Neural progenitor cell (in vitro differentiated cells): Measurements from ENCODE around the gene USP7. TPM values are rescaled to one million over a fixed set of nuclear protein-coding genes. Genes with fewer than 3 reads are reported as not detected.
"Not testable (repeated sequence)": the region's sequence is repeated elsewhere in the genome, so short reads cannot be mapped to it uniquely, and the experiment has no call there.

Source experiments
- DNase-seq: peaks from one replicate; pipeline ENCODE4 v3.0.0-alpha.2; 2016; ENCODE audit warnings: low spot score
- H2AFZ ChIP-seq: fragments of 200-600 bp; sonication (generic); replicated peaks from 2 replicates; pipeline ENCODE4 v1.6.1; 2016; ENCODE audit warnings: antibody characterized with exemption
- H3F3A ChIP-seq: fragments of 200-600 bp; sonication (generic); 2 replicates; pipeline ENCODE4 v1.6.1; 2016; ENCODE audit warnings: antibody characterized with exemption, low read depth
- H3K27ac ChIP-seq: fragments of 200-600 bp; sonication (generic); 2 replicates; pipeline ENCODE4 v1.5.1; 2016; ENCODE audit warnings: mild to moderate bottlenecking
- H3K27me3 ChIP-seq: fragments of 200-600 bp; sonication (generic); 2 replicates; pipeline ENCODE4 v1.6.1; 2016; ENCODE audit warnings: mild to moderate bottlenecking, moderate library complexity
- H3K36me3 ChIP-seq: fragments of 200-600 bp; sonication (generic); 2 replicates; pipeline ENCODE4 v1.5.1; 2016
- H3K4me1 ChIP-seq: fragments of 200-600 bp; sonication (generic); 2 replicates; pipeline ENCODE4 v1.6.1; 2016; ENCODE audit warnings: mixed run types
- H3K4me2 ChIP-seq: fragments of 200-600 bp; sonication (generic); 2 replicates; pipeline ENCODE4 v1.6.1; 2016
- H3K4me3 ChIP-seq: fragments of 200-600 bp; sonication (generic); 2 replicates; pipeline ENCODE4 v1.5.1; 2016
- H3K79me2 ChIP-seq: fragments of 200-600 bp; sonication (generic); 2 replicates; pipeline ENCODE4 v1.6.1; 2016; ENCODE audit warnings: low read depth
- H3K9ac ChIP-seq: fragments of 200-600 bp; sonication (generic); 2 replicates; pipeline ENCODE4 v1.6.1; 2016
- H3K9me3 ChIP-seq: fragments of 200-600 bp; sonication (generic); 2 replicates; pipeline ENCODE4 v1.5.1; 2016; ENCODE audit warnings: low read depth
- H4K20me1 ChIP-seq: fragments of 200-600 bp; sonication (generic); 2 replicates; pipeline ENCODE4 v1.6.1; 2016; ENCODE audit warnings: low read depth
- H3K27ac Mint-ChIP-seq: 3 replicates; pipeline ENCODE4 v1.8.0; 2021; ENCODE audit warnings: mixed read lengths
- H3K27me3 Mint-ChIP-seq: 2 replicates; pipeline ENCODE4 v1.8.0; 2022; ENCODE audit warnings: low read depth, mild to moderate bottlenecking, inconsistent platforms, moderate library complexity, mixed read lengths; ENCODE audit not compliant: insufficient read depth
- H3K36me3 Mint-ChIP-seq: 3 replicates; pipeline ENCODE4 v1.8.0; 2021; ENCODE audit warnings: mixed read lengths
- H3K4me1 Mint-ChIP-seq: 3 replicates; pipeline ENCODE4 v1.8.0; 2021; ENCODE audit warnings: mixed read lengths
- H3K4me3 Mint-ChIP-seq: 3 replicates; pipeline ENCODE4 v1.8.0; 2021; ENCODE audit warnings: mild to moderate bottlenecking, moderate library complexity, mixed read lengths
- H3K9me3 Mint-ChIP-seq: 3 replicates; pipeline ENCODE4 v1.8.0; 2020; ENCODE audit warnings: mixed read lengths
- CTCF ChIP-seq: fragments of 200-600 bp; sonication (generic); IDR thresholded peaks from 2 replicates; pipeline ENCODE4 v1.5.1; 2017; ENCODE audit warnings: antibody characterized with exemption, mild to moderate bottlenecking
- EZH2 ChIP-seq: fragments of 200-600 bp; sonication (generic); IDR thresholded peaks from 2 replicates; pipeline ENCODE4 v1.6.1; 2017; ENCODE audit warnings: antibody characterized with exemption, mild to moderate bottlenecking, moderate library complexity
- EZH2phosphoT487 ChIP-seq: fragments of 200-600 bp; sonication (generic); IDR thresholded peaks from 2 replicates; pipeline ENCODE4 v1.6.1; 2017; ENCODE audit warnings: antibody characterized with exemption
- total RNA-seq: library from RNA; depleted of rRNA; stranded (reverse); fragments of >200 nt; gene quantifications from 2 replicates; pipeline ENCODE4 v1.2.3, GENCODE V29; 2015; ENCODE audit warnings: low replicate concordance

The USP7 gene
- total RNA-seq, 1 donor from 2014 or later = 90.3 TPM

GRCh38 chr16:8874388-8874787 lies 89.3 kb downstream of the USP7 start:
- Histone ChIP-seq H3K36me3 (no peaks in the 10 kb centered on the region), H4K20me1 (no peaks in the 10 kb centered on the region), H3K9ac (no peak overlapping the region), H3K4me2 (no peak overlapping the region), H3K79me2 (no peaks in the 10 kb centered on the region), H3K27ac (no peak overlapping the region), H2AFZ (no peak overlapping the region), H3F3A (peaks cover 4% of the 10 kb centered on the region), H3K9me3 (no peaks in the 10 kb centered on the region), H3K4me3 (no peak overlapping the region), H3K4me1 (peaks cover 4% of the 10 kb centered on the region), H3K27me3 (no peaks in the 10 kb centered on the region)
- H3K4me1 Mint-ChIP-seq = peaks cover 13% of the 10 kb centered on the region
- no peaks in the 10 kb centered on the region for H3K9me3 Mint-ChIP-seq
- no peak overlapping the region for H3K27ac Mint-ChIP-seq
- TF ChIP-seq CTCF = no peak
- no peak for TF ChIP-seq EZH2
- no peak for TF ChIP-seq EZH2phosphoT487
- no peaks in the 10 kb centered on the region for H3K36me3 Mint-ChIP-seq
- no peak overlapping the region for H3K4me3 Mint-ChIP-seq
- DNase-seq = no peak
- H3K27me3 Mint-ChIP-seq = peaks cover 7% of the 10 kb centered on the region

GRCh38 chr16:8873866-8874195 lies 89.9 kb downstream of the USP7 start:
- H2AFZ ChIP-seq, H3K27me3 Mint-ChIP-seq, H3K27ac ChIP-seq, H3K36me3 ChIP-seq, H3K27ac Mint-ChIP-seq, H3K36me3 Mint-ChIP-seq, H3K9ac ChIP-seq, H4K20me1 ChIP-seq, H3F3A ChIP-seq, H3K4me1 ChIP-seq, H3K4me2 ChIP-seq, H3K4me3 Mint-ChIP-seq, H3K79me2 ChIP-seq, H3K9me3 ChIP-seq, DNase-seq, H3K4me3 ChIP-seq, H3K27me3 ChIP-seq, H3K9me3 Mint-ChIP-seq: not testable (repeated sequence)
- H3K4me1 Mint-ChIP-seq = peaks cover 16% of the 10 kb centered on the region

GRCh38 chr16:8872967-8873865 lies 90.5 kb downstream of the USP7 start:
- H3K4me2 ChIP-seq = no peak overlapping the region
- DNase-seq = no peak
- Mint-ChIP-seq H3K4me1 (peaks cover 16% of the 10 kb centered on the region), H3K9me3 (no peaks in the 10 kb centered on the region), H3K27me3 (peaks cover 7% of the 10 kb centered on the region), H3K4me3 (no peak overlapping the region), H3K27ac (peak overlapping the region; percentile 63), H3K36me3 (no peaks in the 10 kb centered on the region)
- H3K27me3 ChIP-seq = no peaks in the 10 kb centered on the region
- no peak for TF ChIP-seq EZH2
- no peak for TF ChIP-seq CTCF
- no peak for TF ChIP-seq EZH2phosphoT487
- no peak overlapping the region for H2AFZ ChIP-seq
- peaks cover 6% of the 10 kb centered on the region for H3K4me1 ChIP-seq
- H4K20me1 ChIP-seq = peaks cover 1% of the 10 kb centered on the region
- no peak overlapping the region for H3K9ac ChIP-seq
- no peaks in the 10 kb centered on the region for H3K9me3 ChIP-seq
- no peaks in the 10 kb centered on the region for H3K36me3 ChIP-seq
- no peak overlapping the region for H3K4me3 ChIP-seq
- H3F3A ChIP-seq = peaks cover 11% of the 10 kb centered on the region
- H3K79me2 ChIP-seq = peaks cover 5% of the 10 kb centered on the region
- no peak overlapping the region for H3K27ac ChIP-seq

GRCh38 chr16:8872071-8872470 lies 91.6 kb downstream of the USP7 start:
- Mint-ChIP-seq H3K27ac (no peak overlapping the region), H3K27me3 (peaks cover 11% of the 10 kb centered on the region), H3K36me3 (no peaks in the 10 kb centered on the region), H3K4me1 (peaks cover 26% of the 10 kb centered on the region), H3K9me3 (no peaks in the 10 kb centered on the region), H3K4me3 (no peak overlapping the region)
- Histone ChIP-seq H3K4me3 (no peak overlapping the region), H3K36me3 (no peaks in the 10 kb centered on the region), H3K4me1 (peaks cover 6% of the 10 kb centered on the region), H3K79me2 (peaks cover 17% of the 10 kb centered on the region), H3K27me3 (no peaks in the 10 kb centered on the region), H4K20me1 (peaks cover 12% of the 10 kb centered on the region), H3K9ac (no peak overlapping the region), H3F3A (peaks cover 22% of the 10 kb centered on the region), H3K27ac (no peak overlapping the region), H3K4me2 (no peak overlapping the region), H3K9me3 (no peaks in the 10 kb centered on the region), H2AFZ (no peak overlapping the region)
- DNase-seq = no peak
- no peak for TF ChIP-seq CTCF
- no peak for TF ChIP-seq EZH2phosphoT487
- no peak for TF ChIP-seq EZH2

GRCh38 chr16:8869988-8870241 lies 93.8 kb downstream of the USP7 start:
- not testable (repeated sequence) for H3K36me3 Mint-ChIP-seq, H3K9ac ChIP-seq, H3K27ac ChIP-seq, H3K36me3 ChIP-seq, H3K4me3 ChIP-seq, H3K4me3 Mint-ChIP-seq, H3K9me3 Mint-ChIP-seq, DNase-seq, H3K27ac Mint-ChIP-seq, H3K27me3 ChIP-seq, H3K9me3 ChIP-seq
- Histone ChIP-seq H3K4me1 (peaks cover 20% of the 10 kb centered on the region), H3F3A (peaks cover 41% of the 10 kb centered on the region), H3K79me2 (peaks cover 38% of the 10 kb centered on the region), H2AFZ (peak overlapping the region; percentile 85), H3K4me2 (peak overlapping the region; percentile 89), H4K20me1 (peaks cover 32% of the 10 kb centered on the region)
- Mint-ChIP-seq H3K27me3 (peaks cover 13% of the 10 kb centered on the region), H3K4me1 (peaks cover 43% of the 10 kb centered on the region)
